T-cell (primary cell): Measurements from ENCODE around the gene B4GALT3. TPM values are rescaled to one million over a fixed set of nuclear protein-coding genes. Genes with fewer than 3 reads are reported as not detected.

ENCODE experiments used
- ATAC-seq, 4 experiments: fragments of 200-7000 bp in 3 of 4; fragments of 150-1000 bp in 1 of 4; cut with Tn5 transposase; replicated peaks in 1 of 4; 1 replicate in 3 of 4; 2 replicates in 1 of 4; pipeline ENCODE4 v1.10.0; 2021; ENCODE audit warnings: moderate library complexity in 3 of 4, mild to moderate bottlenecking in 2 of 4, moderate number of reproducible peaks in 1 of 4
- CTCF ChIA-PET, 2 donors: fragments of 300-600 bp; sonication (Branson Sonifier 250); formaldehyde crosslinking; loops; one replicate each; lab custom pipeline; 2022; ENCODE audit warnings: antibody characterized with exemption in 2 of 2; lab: Charles Lee
- POLR2A ChIA-PET, 2 donors: fragments of 300-600 bp; sonication (Branson Sonifier 250); formaldehyde crosslinking; loops; one replicate each; lab custom pipeline; 2022; ENCODE audit warnings: antibody characterized with exemption in 2 of 2; lab: Charles Lee
- DNase-seq, 35 experiments: peaks; one replicate each; pipeline versions ENCODE4 v3.0.0 to v3.0.0-alpha.2; 2013 to 2023
- H3K27ac ChIP-seq: one replicate; pipeline ENCODE4 v1.5.1; 2013; ENCODE audit warnings: low read length
- H3K27me3 ChIP-seq, 2 experiments: replicated peaks in 1 of 2; 1 replicate in 1 of 2; 2 replicates in 1 of 2; pipeline versions ENCODE4 v1.6.1 to v1.7.0; 2013; ENCODE audit warnings: low read length in 1 of 2, mixed read lengths in 1 of 2; ENCODE audit not compliant: control insufficient read depth in 2 of 2, insufficient read depth in 2 of 2; ENCODE audit errors: extremely low read depth in 1 of 2
- H3K36me3 ChIP-seq, 2 donors: 1 replicate in 1 of 2; 2 replicates in 1 of 2; pipeline versions ENCODE4 v1.6.1 to v1.7.0; 2013; ENCODE audit warnings: low read length in 1 of 2; ENCODE audit not compliant: control insufficient read depth in 2 of 2, insufficient read depth in 1 of 2; ENCODE audit errors: extremely low read depth in 1 of 2
- H3K4me1 ChIP-seq, 2 experiments: 1 replicate in 1 of 2; 2 replicates in 1 of 2; pipeline versions ENCODE4 v1.6.1 to v1.7.0; 2013; ENCODE audit warnings: low read length in 2 of 2, mixed read lengths in 1 of 2; ENCODE audit not compliant: insufficient read depth in 2 of 2, control insufficient read depth in 1 of 2; ENCODE audit errors: extremely low read depth in 1 of 2
- H3K4me3 ChIP-seq, 2 donors: 1 replicate in 1 of 2; 2 replicates in 1 of 2; pipeline versions ENCODE4 v1.5.1 to v1.7.0; 2013; ENCODE audit warnings: mild to moderate bottlenecking in 2 of 2, low read length in 1 of 2, moderate library complexity in 1 of 2; ENCODE audit not compliant: control insufficient read depth in 1 of 2; ENCODE audit errors: extremely low read depth in 1 of 2
- H3K9me3 ChIP-seq: 2 replicates; pipeline ENCODE4 v1.7.0; 2013
- H3K27ac Mint-ChIP-seq, 2 donors: one replicate each; pipeline ENCODE4 v1.8.0; 2020 to 2021; ENCODE audit warnings: mild to moderate bottlenecking in 2 of 2, mixed read lengths in 2 of 2
- H3K27me3 Mint-ChIP-seq, 2 donors: one replicate each; pipeline ENCODE4 v1.8.0; 2021 to 2022; ENCODE audit warnings: mixed read lengths in 2 of 2
- H3K36me3 Mint-ChIP-seq: one replicate; pipeline ENCODE4 v1.8.0; 2021; ENCODE audit warnings: mixed read lengths
- H3K4me1 Mint-ChIP-seq, 3 donors: one replicate each; pipeline ENCODE4 v1.8.0; 2020 to 2022; ENCODE audit warnings: mixed read lengths in 3 of 3, mild to moderate bottlenecking in 1 of 3
- H3K4me3 Mint-ChIP-seq, 3 donors: one replicate each; pipeline ENCODE4 v1.8.0; 2020 to 2022; ENCODE audit warnings: mild to moderate bottlenecking in 3 of 3, mixed read lengths in 3 of 3, moderate library complexity in 3 of 3
- H3K9me3 Mint-ChIP-seq, 3 donors: one replicate each; pipeline ENCODE4 v1.8.0; 2020 to 2022; ENCODE audit warnings: mixed read lengths in 3 of 3
- WGBS: methylation state at CpG from one replicate; pipeline ENCODE4 v1.1.5; 2013; ENCODE audit warnings: missing lambda C conversion rate; ENCODE audit not compliant: insufficient coverage; 5-methylcytosine and 5-hydroxymethylcytosine counted together
- total RNA-seq, 35 experiments: library from RNA in 6 of 35; stranded (reverse) in 6 of 35; fragments of 120-200 nt in 1 of 35; gene quantifications; one replicate each; pipeline versions ENCODE4 v1.2.1 to v1.2.4 and lab custom pipeline; 2013 to 2026

Gene B4GALT3
- total RNA-seq, 5 donors from 2014 or later (not counting 1 experiment from before 2014, with no cell fraction given), result 48.4 to 77.8 (median 69.3) TPM

DNA sequence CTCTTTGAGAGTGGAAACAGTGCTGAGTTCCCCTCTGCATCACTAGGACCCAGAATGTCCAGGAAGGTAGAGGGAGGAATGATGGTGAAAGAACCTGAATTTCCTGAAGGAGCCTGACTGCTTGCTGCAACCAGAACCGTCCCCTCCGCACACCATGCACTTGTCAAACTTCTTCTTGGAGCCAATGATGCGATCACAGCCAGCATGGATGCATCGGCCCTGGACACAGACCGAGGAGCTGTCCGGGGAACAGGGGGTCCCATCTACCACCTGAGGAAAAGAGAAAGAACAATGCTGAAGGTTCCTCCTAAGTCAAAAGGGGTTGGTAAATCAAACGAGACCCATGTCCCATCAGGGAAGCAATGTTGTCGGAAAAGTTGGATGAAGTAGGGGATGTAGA, 14.7 kb upstream of the B4GALT3 start:
- no peaks in the 10 kb centered on the region for H3K36me3 Mint-ChIP-seq
- peaks cover 50 to 60% (median 51%) of the 10 kb centered on the region in 3 donors for H3K4me1 Mint-ChIP-seq
- Histone ChIP-seq H3K27me3 (no peaks in the 10 kb centered on the region), H3K36me3 (no peaks in the 10 kb centered on the region), H3K4me3 (no peak overlapping the region), H3K27ac (no peak overlapping the region), H3K9me3 (no peaks in the 10 kb centered on the region), H3K4me1 (peaks cover 24 to 81% of the 10 kb centered on the region in 2 experiments)
- no peaks in the 10 kb centered on the region for H3K27me3 Mint-ChIP-seq
- POLR2A ChIA-PET, result interaction anchor here in 1 of 2 donors (0.6 to 0.8 kb wide), 2 partner anchors 9 kb away, joined by 3 to 10 read pairs; no protein-coding TSS in a partner anchor
- H3K9me3 Mint-ChIP-seq, result no peaks in the 10 kb centered on the region
- no peak for ATAC-seq
- 82% methylated on average over 6 of the region's 8 CpGs for WGBS
- H3K27ac Mint-ChIP-seq, result peak overlapping the region; percentile 8 to 39
- no peak overlapping the region for H3K4me3 Mint-ChIP-seq
- DNase-seq, result no peak
- CTCF ChIA-PET, result interaction anchor here (0.5 to 2.7 kb wide), 16 partner anchors 10 to 206 kb away, joined by 3 to 16 read pairs (median 4); partner anchors contain the start of genes NDUFS2 (in 2 of the 2), TOMM40L (in 2 of the 2) and APOA2 (in 1 of the 2)

DNA sequence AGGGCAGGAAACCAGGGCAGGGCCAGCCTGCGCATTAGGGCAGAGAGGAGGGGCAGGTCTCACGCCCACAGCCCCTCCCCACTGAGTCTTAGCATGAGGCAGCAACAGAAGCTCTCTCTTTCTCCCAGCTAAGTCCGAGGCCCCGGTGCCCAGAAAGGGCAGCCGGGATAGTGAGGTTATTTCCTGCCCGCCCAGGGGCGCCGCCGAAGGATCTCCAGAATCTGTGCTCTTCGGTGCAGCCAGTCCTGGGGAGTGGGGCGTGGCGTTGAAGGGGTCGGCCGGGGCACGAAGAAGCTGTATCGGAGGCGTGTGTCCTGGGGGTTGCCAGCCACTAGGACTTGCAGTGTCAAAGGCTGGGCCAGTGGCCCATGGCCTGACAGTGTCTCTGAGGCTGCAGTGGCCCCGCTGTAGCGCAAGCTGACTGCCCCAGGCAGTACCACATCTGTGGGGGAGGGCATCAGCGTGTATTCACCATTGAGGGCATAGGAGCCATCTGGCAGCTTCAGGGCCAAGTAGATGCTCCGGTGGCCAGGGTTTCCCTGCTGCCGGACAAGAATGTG, 13.7 kb upstream of the B4GALT3 start:
- Mint-ChIP-seq H3K27ac (no peak overlapping the region), H3K4me3 (no peak overlapping the region), H3K9me3 (no peaks in the 10 kb centered on the region), H3K4me1 (peaks cover 59 to 69% (median 60%) of the 10 kb centered on the region in 3 donors), H3K27me3 (no peaks in the 10 kb centered on the region), H3K36me3 (no peaks in the 10 kb centered on the region)
- no peak for DNase-seq
- no peak overlapping the region for H3K27ac ChIP-seq
- H3K4me1 ChIP-seq, result peaks cover 34 to 84% of the 10 kb centered on the region in 2 experiments
- ChIA-PET POLR2A (interaction anchor here in 1 of 2 donors (0.6 kb wide), 2 partner anchors 103 to 370 kb away, joined by 3 to 6 read pairs; no protein-coding TSS in a partner anchor), CTCF (interaction anchor here (0.5 to 2.7 kb wide), 18 partner anchors 9 to 200 kb away, joined by 3 to 16 read pairs (median 4); partner anchors contain the start of genes TOMM40L (in 2 of the 2) and NDUFS2 (in 1 of the 2))
- no peaks in the 10 kb centered on the region for H3K27me3 ChIP-seq
- 96% methylated on average over 17 of the region's 22 CpGs for WGBS
- H3K9me3 ChIP-seq, result no peaks in the 10 kb centered on the region
- H3K36me3 ChIP-seq, result no peaks in the 10 kb centered on the region
- H3K4me3 ChIP-seq, result no peak overlapping the region
- ATAC-seq, result no peak

DNA sequence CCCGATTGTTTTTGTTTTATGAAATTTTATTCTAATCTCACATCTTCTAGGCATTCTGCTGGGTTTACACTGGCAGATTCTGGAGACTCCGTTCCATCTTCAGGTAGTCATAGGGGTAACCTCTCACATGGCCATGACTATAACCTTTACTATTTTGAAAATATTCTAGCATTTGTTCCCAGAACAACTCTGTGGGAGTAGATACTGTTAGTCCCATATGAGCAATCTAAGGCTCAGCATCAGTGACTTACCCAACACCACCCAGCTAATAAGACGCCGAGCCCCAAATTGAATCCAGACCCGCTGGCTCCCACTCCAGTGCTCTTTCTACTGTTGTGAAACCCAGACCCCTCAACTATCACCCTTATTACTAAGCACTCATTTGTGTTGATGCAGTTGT, 11.7 kb upstream of the B4GALT3 start:
- Mint-ChIP-seq H3K4me3 (no peak overlapping the region), H3K27ac (peak overlapping the region; percentile 82), H3K27me3 (no peaks in the 10 kb centered on the region), H3K9me3 (no peaks in the 10 kb centered on the region), H3K4me1 (peaks cover 65 to 74% (median 65%) of the 10 kb centered on the region in 3 donors), H3K36me3 (no peaks in the 10 kb centered on the region)
- no peak for DNase-seq
- H3K27ac ChIP-seq, result peak overlapping the region; percentile 31
- WGBS, result 100% methylated on average over 3 of the region's 5 CpGs
- no peaks in the 10 kb centered on the region for H3K36me3 ChIP-seq
- H3K4me1 ChIP-seq, result peaks cover 36 to 80% of the 10 kb centered on the region in 2 experiments
- H3K4me3 ChIP-seq, result no peak overlapping the region
- ATAC-seq, result no peak
- POLR2A ChIA-PET, result no interaction called here
- CTCF ChIA-PET, result no interaction called here
- H3K9me3 ChIP-seq, result no peaks in the 10 kb centered on the region
- no peaks in the 10 kb centered on the region for H3K27me3 ChIP-seq

DNA sequence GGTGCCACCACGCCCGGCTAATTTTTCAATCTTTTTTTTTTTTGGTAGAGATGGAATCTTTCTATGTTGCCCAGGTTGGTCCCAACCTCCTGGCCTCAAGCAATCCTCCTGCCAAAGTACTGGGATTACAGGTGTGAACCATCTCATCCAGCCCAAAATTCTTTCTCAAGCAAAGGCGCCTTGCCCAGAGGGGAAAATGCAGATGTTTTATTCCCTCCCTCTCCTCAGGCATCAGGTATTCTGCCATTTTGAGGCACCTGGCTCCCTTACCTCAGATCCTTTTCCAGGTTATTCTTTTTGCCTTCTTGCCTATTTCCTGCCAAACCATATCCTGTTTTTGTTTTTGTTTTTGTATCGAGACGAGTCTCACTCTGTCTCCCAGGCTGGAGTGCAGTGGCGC, 11.1 kb upstream of the B4GALT3 start:
- DNase-seq, result no peak
- Histone ChIP-seq H3K9me3 (no peaks in the 10 kb centered on the region), H3K27ac (peak overlapping the region; percentile 32), H3K4me1 (peaks cover 43 to 80% of the 10 kb centered on the region in 2 experiments), H3K4me3 (no peak overlapping the region), H3K27me3 (no peaks in the 10 kb centered on the region), H3K36me3 (no peaks in the 10 kb centered on the region)
- H3K9me3 Mint-ChIP-seq, result no peaks in the 10 kb centered on the region
- H3K27me3 Mint-ChIP-seq, result no peaks in the 10 kb centered on the region
- peak overlapping the region in 1 of 3 donors; percentile 25 for H3K4me3 Mint-ChIP-seq
- peaks cover 71 to 77% (median 72%) of the 10 kb centered on the region in 3 donors for H3K4me1 Mint-ChIP-seq
- ChIA-PET CTCF (interaction anchor here in 1 of 2 donors (0.7 kb wide), 1 partner anchor 578 kb away, joined by 5 read pairs; no protein-coding TSS in a partner anchor), POLR2A (interaction anchor here in 1 of 2 donors (0.7 kb wide), 1 partner anchor 14 kb away, joined by 6 read pairs; no protein-coding TSS in a partner anchor)
- no peaks in the 10 kb centered on the region for H3K36me3 Mint-ChIP-seq
- ATAC-seq, result no peak
- 60% methylated on average over 2 of the region's 6 CpGs for WGBS
- peak overlapping the region; percentile 90 to 94 for H3K27ac Mint-ChIP-seq

DNA sequence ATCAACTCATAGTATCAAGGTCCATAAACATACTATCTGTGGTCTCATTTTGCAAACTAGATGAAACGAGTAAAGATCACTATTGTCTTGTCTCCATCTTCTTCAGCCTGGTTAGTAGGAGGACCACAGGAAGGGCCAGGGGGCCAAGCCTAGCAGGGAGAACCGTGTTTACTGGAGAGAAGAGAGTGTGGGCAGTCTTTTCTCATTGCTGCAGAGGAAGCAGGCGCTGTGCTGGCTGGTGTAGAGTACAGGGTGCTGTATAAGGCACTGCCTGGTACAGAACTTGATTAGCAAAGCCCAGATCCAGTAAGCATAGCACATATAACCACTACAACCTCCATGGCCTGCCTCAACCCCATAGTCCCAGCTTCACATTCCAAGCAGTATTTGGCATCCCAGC, 10.0 kb upstream of the B4GALT3 start:
- CTCF ChIA-PET, result interaction anchor here (0.6 to 0.7 kb wide), 3 partner anchors 34 to 310 kb away, joined by 3 to 8 read pairs (median 3); no protein-coding TSS in a partner anchor
- ATAC-seq, result no peak
- H3K27ac ChIP-seq, result peak overlapping the region; percentile 89
- no peak for DNase-seq
- H3K36me3 Mint-ChIP-seq, result peaks cover under 1% of the 10 kb centered on the region
- H3K27ac Mint-ChIP-seq, result peak overlapping the region; percentile 95
- H3K9me3 Mint-ChIP-seq, result no peaks in the 10 kb centered on the region
- no peaks in the 10 kb centered on the region for H3K27me3 ChIP-seq
- H3K4me3 ChIP-seq, result no peak overlapping the region
- no peaks in the 10 kb centered on the region for H3K36me3 ChIP-seq
- H3K4me3 Mint-ChIP-seq, result peak overlapping the region in 2 of 3 donors; percentile 17 to 76
- H3K4me1 ChIP-seq, result peaks cover 46 to 80% of the 10 kb centered on the region in 2 experiments
- H3K27me3 Mint-ChIP-seq, result no peaks in the 10 kb centered on the region
- peaks cover 72 to 77% (median 73%) of the 10 kb centered on the region in 3 donors for H3K4me1 Mint-ChIP-seq
- POLR2A ChIA-PET, result no interaction called here
- H3K9me3 ChIP-seq, result no peaks in the 10 kb centered on the region
- 50% methylated on average over 2 of the region's 3 CpGs for WGBS

DNA sequence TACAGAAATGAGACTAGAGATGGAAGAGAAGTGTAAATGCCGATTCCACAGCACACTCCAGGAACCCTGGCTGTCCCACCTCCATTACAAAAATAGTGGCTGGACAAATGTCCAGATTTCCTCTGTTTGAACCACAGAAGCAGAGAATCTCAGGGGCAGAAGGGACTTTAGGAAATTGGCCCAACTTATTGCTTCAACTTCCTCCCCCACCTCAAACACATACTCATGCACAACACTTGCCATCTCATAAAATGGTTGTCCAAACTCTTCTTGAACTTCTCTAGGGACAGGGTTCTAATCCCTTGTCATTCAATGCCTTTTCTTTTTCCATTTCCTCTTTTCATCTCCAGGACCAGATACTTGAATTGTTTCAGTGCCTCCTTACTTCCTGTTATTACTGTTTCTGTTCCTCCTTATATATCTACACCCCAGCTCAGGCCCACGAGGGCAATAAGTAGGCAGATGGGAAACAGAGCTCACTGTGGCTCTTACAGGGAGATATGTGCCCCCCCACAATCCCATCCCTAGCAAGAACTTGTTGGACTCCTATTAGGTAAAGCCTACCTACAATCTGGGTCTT, 8.5 kb upstream of the B4GALT3 start:
- ChIA-PET POLR2A (interaction anchor here (0.5 to 1.3 kb wide), 3 partner anchors 19 to 86 kb away, joined by 3 to 13 read pairs (median 5); partner anchors contain the start of genes PPOX (in 1 of the 2) and UFC1 (in 1 of the 2)), CTCF (interaction anchor here (0.6 to 2.3 kb wide), 7 partner anchors 15 to 120 kb away, joined by 3 to 19 read pairs (median 4); partner anchors contain the start of gene TOMM40L (in 1 of the 2))
- peak overlapping the region; percentile 95 for H3K27ac Mint-ChIP-seq
- no peaks in the 10 kb centered on the region for H3K36me3 ChIP-seq
- H3K9me3 Mint-ChIP-seq, result no peaks in the 10 kb centered on the region
- H3K27me3 ChIP-seq, result no peaks in the 10 kb centered on the region
- no CpG with 5 or more reads among the region's 2 CpGs for WGBS
- peak overlapping the region; percentile 76 to 78 (median 76) for H3K4me3 Mint-ChIP-seq
- H3K4me1 Mint-ChIP-seq, result peaks cover 78 to 81% (median 80%) of the 10 kb centered on the region in 3 donors
- H3K9me3 ChIP-seq, result no peaks in the 10 kb centered on the region
- peaks cover 61 to 86% of the 10 kb centered on the region in 2 experiments for H3K4me1 ChIP-seq
- no peaks in the 10 kb centered on the region for H3K27me3 Mint-ChIP-seq
- ATAC-seq (peak; percentile 2 to 4 (median 3)), DNase-seq (peak in 1 of 35 experiments; percentile 30)
- H3K4me3 ChIP-seq, result peak overlapping the region; percentile 15 to 18
- peak overlapping the region; percentile 89 for H3K27ac ChIP-seq
- peaks cover 5% of the 10 kb centered on the region for H3K36me3 Mint-ChIP-seq
